Measurements from ENCODE around the gene SLCO3A1.

The SLCO3A1 gene

DNA sequence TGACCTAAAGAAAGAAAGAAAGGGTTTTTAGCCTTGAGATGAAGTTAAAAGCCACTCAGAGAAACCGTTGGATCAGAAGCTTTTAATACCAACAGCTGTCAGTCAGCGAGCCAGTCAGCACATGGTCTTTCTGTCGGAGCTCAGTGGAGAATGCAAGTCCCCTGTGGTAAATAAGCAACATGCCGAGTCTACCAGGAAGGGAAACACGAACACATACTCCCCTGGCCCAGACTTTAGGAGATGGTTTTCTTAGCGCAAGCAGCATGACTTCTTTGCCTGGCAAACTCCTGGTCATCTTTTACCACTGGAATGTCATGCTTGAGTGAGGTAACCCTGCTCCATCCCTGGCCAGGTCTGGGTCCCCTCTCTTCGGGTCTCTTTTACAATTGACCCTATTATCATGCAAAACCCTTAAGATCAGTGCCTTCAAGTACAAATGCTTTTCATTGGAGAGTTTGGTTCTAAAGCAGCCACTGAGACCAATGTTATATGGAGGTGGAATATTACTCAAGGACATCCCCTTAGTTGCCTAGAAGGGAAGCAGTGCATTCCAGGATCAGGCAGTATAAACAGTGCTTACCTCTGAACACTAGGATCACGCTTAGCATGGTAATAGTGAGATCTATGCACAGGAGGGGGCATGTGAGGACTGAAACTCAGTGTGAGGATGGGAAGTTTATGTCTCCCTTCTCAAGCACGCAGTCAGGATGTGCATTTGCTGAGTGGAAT, 28.2 kb downstream of the SLCO3A1 start:
- no peak for TF ChIP-seq GATA1 (IDR thresholded peaks at IDR 0.05; ENCODE audit: low read depth, low read length)
- no peak for TF ChIP-seq POLR2A (IDR thresholded peaks at IDR 0.05; ENCODE audit: low read length)
- no peak for DNase-seq

DNA sequence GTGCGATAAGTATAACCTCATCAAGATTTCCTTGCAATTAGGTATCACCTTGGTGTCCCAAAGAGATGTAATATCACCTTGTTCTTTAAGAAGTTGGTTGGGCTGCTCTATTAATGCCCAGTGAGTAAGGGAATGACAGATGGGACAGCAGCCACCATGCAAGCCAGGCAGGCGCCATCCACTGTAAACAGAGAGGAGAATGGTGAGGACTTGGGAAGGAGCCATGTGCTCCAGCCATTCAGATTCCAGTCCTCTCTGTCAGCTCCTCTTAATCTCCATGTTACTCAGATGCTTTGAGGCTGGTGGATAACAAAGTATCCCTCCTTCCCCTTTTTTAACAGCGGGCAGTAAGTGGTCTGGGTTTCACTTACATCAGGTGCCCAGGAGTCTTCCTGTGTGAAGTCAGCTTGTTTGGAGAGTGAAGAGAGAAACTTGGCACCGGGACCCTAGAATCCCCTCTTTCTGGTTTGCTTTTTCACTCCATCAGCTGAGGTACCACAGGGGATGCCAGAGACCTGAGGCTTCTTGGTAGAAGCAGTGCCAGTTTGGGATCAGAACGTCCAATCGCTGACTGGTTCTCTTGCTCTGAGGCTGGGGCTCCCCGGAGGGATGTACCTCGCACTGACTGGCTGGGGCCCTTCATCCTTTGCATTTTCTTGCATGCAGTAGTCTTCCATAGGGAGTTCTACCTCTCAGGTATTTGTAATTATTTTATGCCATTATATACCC, 29.5 kb downstream of the SLCO3A1 start:
- DNase-seq: no peak
- TF ChIP-seq GATA1 (IDR thresholded peaks at IDR 0.05; ENCODE audit: low read depth, low read length) (no peak), POLR2A (IDR thresholded peaks at IDR 0.05; ENCODE audit: low read length) (no peak)

- DNase-seq: no peak
- TF ChIP-seq GATA1 (IDR thresholded peaks at IDR 0.05; ENCODE audit: low read depth, low read length) (no peak), POLR2A (IDR thresholded peaks at IDR 0.05; ENCODE audit: low read length) (no peak)
These were observed 31.1 kb downstream of the SLCO3A1 start for GRCh38 chr15:91884606-91885005.

GRCh38 chr15:91885054-91885453, 31.5 kb downstream of the SLCO3A1 start:
- DNase-seq: no peak
- TF ChIP-seq POLR2A (IDR thresholded peaks at IDR 0.05; ENCODE audit: low read length): no peak
- no peak for TF ChIP-seq GATA1 (IDR thresholded peaks at IDR 0.05; ENCODE audit: low read depth, low read length)

GRCh38 chr15:91885714-91886270, 32.3 kb downstream of the SLCO3A1 start:
- DNase-seq: no peak
- TF ChIP-seq POLR2A (IDR thresholded peaks at IDR 0.05; ENCODE audit: low read length) (no peak), GATA1 (IDR thresholded peaks at IDR 0.05; ENCODE audit: low read depth, low read length) (no peak)

GRCh38 chr15:91886878-91887277, 33.4 kb downstream of the SLCO3A1 start:
- TF ChIP-seq GATA1 (IDR thresholded peaks at IDR 0.05; ENCODE audit: low read depth, low read length) (no peak), POLR2A (IDR thresholded peaks at IDR 0.05; ENCODE audit: low read length) (no peak)
- no peak for DNase-seq

DNA sequence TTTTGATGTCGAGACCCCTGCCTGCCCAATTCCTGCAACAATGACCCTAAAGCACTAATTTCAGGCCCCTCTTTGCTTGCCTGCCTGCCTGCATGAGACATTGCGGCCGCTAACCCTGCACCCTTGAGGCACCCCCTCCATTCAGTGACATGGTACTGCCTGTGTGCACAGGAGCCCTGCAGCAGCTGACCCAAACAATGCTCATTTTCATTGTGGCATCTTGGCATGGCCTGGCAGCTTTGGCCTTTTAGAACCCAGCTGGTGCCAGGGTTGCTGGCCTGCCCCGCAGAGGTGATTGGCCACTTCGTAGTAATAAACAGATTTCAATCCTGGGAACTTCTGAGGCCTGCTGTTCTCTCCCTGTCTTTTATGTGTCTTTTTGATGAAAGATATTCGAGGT, 33.8 kb downstream of the SLCO3A1 start:
- no peak for DNase-seq
- no peak for TF ChIP-seq POLR2A (IDR thresholded peaks at IDR 0.05; ENCODE audit: low read length)
- TF ChIP-seq GATA1 (IDR thresholded peaks at IDR 0.05; ENCODE audit: low read depth, low read length): no peak

GRCh38 chr15:91887921-91888373, 34.4 kb downstream of the SLCO3A1 start:
- TF ChIP-seq GATA1 (IDR thresholded peaks at IDR 0.05; ENCODE audit: low read depth, low read length) (no peak), POLR2A (IDR thresholded peaks at IDR 0.05; ENCODE audit: low read length) (no peak)
- DNase-seq: no peak

DNA sequence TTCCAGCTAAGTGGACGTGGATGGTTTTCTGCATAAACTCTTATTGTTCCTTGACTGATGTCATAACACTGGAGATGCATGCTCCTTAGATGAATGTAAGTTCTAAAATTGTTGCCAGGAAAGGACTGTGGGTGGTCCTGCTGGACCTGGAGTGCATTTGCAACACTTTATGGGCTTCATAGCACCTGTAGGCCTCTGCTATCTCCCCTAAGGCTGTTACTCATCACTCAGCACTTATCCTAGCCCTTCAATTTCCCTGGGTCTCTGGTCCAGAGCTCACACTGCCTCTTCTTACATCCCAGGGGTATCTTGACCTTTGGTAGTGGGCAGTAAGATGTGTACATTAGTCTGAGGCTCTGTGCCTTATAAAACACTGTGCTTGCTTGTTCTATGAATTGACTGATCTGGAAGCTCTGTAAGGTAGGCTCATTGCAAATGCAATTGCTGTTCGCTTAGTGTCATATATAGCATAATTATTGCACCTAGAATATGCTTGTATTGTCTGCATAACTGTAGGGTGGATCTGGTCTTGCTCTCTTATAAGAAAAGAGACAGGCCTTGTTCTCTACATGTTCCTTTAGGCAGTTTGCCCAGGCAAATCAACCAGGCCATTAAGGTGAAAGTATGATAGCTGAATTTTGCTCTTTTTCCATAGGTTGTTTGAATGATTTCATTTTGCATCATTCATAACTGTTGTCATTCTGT, 35.8 kb downstream of the SLCO3A1 start:
- TF ChIP-seq POLR2A (IDR thresholded peaks at IDR 0.05; ENCODE audit: low read length) (no peak), GATA1 (IDR thresholded peaks at IDR 0.05; ENCODE audit: low read depth, low read length) (no peak)
- DNase-seq: no peak

GRCh38 chr15:91890614-91891013, 37.1 kb downstream of the SLCO3A1 start:
- DNase-seq: no peak
- no peak for TF ChIP-seq POLR2A (IDR thresholded peaks at IDR 0.05; ENCODE audit: low read length)
- no peak for TF ChIP-seq GATA1 (IDR thresholded peaks at IDR 0.05; ENCODE audit: low read depth, low read length)

DNA sequence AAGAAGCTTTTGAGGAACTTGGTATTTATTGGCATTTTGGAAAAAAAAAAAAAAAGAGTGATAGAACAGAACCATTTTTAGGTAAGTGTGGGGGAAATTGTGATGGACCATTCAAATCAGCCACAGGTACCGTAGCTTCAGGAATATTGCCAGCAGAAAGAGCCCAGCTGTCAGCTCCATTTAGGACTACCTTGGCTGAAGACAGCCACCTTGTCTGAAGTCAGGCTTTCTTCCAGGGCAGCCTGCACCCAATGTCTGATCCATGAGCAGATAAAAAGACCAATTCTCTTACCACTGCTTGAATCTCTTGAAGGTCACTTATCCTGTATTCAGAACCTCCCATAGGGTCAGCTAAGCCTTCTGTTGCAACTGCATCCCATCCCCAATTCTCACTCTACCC, 37.6 kb downstream of the SLCO3A1 start:
- TF ChIP-seq POLR2A (IDR thresholded peaks at IDR 0.05; ENCODE audit: low read length): no peak
- TF ChIP-seq GATA1 (IDR thresholded peaks at IDR 0.05; ENCODE audit: low read depth, low read length): no peak
- DNase-seq: no peak

- TF ChIP-seq GATA1 (IDR thresholded peaks at IDR 0.05; ENCODE audit: low read depth, low read length): no peak
- no peak for TF ChIP-seq POLR2A (IDR thresholded peaks at IDR 0.05; ENCODE audit: low read length)
- no peak for DNase-seq
These were observed 38.4 kb downstream of the SLCO3A1 start for GRCh38 chr15:91891788-91892345.

DNA sequence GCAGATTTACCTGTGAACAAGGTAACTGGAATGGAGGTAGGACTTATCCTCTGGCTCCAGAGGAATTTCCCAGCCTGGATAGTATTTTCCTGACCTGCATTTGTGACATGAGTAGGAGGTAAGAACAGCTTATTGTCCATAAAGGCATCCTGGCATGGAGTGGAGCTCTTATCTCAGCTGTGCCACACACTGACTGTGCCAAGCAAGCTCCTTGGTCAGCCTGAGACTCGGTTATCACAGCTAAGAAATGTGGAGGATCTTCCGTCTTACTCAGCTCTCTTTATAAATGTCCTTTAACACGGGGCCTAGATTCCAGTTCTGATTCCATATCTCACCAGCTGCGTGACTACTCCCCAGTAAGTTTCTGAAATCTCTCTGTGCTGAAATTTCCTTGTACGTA, 38.9 kb downstream of the SLCO3A1 start:
- TF ChIP-seq POLR2A (IDR thresholded peaks at IDR 0.05; ENCODE audit: low read length) (no peak), GATA1 (IDR thresholded peaks at IDR 0.05; ENCODE audit: low read depth, low read length) (no peak)
- DNase-seq: no peak

DNA sequence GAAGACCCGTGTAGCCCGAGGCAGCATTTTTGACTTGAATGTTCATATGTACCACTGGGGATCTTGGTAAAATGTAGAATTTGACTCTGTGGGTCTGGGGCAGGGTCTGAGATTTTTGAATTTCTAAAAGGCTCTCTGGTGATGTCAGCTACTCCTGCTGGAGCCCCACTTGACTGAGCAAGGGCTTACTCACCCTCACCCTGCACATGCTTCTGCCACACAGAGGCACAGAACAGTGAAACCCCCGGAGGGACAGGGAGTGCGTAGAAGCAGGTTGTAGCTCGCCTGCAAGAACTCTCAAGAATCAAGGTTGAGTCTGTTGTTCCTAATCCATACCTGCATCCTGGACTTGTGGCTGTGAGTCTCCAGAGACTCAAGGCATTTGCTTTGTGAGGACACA, 41.1 kb downstream of the SLCO3A1 start:
- no peak for DNase-seq
- TF ChIP-seq GATA1 (IDR thresholded peaks at IDR 0.05; ENCODE audit: low read depth, low read length): no peak

Data from erythroblast (primary cell).